GM23248 (cell line): ENCODE data around the gene SLC7A1.

ENCODE experiments used
- EZH2 ChIP-seq: fragments of 200-600 bp; sonication (generic); IDR thresholded peaks from 2 replicates; pipeline ENCODE4 v1.6.1; 2018; ENCODE audit warnings: antibody characterized with exemption, mild to moderate bottlenecking; ENCODE audit not compliant: insufficient read depth, poor library complexity, severe bottlenecking
- EZH2phosphoT487 ChIP-seq: fragments of 200-600 bp; sonication (generic); IDR thresholded peaks from 2 replicates; pipeline ENCODE4 v1.6.1; 2018; ENCODE audit warnings: antibody characterized with exemption, moderate library complexity, mild to moderate bottlenecking, low read depth; ENCODE audit not compliant: insufficient read depth

DNA sequence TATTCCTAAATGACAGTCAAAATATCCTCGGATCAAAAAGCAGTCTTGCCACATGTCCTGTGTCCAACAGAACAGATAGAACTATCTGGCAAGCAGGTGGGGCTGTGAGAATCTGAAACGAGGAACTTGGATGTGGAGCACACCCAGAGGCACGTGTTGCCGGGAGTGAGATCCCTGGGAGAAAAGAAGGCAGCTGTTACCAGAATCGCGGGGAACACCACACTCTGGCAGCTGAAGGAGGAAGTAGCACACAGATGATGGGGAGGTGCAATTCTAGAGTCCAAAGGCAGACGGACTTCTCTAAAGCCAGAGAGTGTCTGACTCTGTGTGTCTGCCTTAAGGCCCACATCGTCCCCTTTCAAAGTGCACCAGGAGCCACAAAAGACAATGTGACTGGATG is 22.3 kb downstream of the SLC7A1 start:
- no peak for TF ChIP-seq EZH2
- no peak for TF ChIP-seq EZH2phosphoT487
